WTC11 (cell line): ENCODE data around the gene FHIT.

ENCODE experiments used
- ESRRA ChIP-seq: sonication (generic); formaldehyde crosslinking; IDR thresholded peaks from 2 replicates; pipeline ENCODE4 v1.8.1; 2022; ENCODE audit warnings: mild to moderate bottlenecking, missing genetic modification reagents, borderline replicate concordance
- SMAD4 ChIP-seq: sonication (generic); formaldehyde crosslinking; IDR thresholded peaks from 2 replicates; pipeline ENCODE4 v1.8.0; 2022; ENCODE audit warnings: mild to moderate bottlenecking, missing genetic modification reagents
- ZNF232 ChIP-seq: sonication (generic); formaldehyde crosslinking; IDR thresholded peaks from 2 replicates; pipeline ENCODE4 v1.8.0; 2022; ENCODE audit warnings: mild to moderate bottlenecking, missing genetic modification reagents
- TF ChIP-seq, protein P1 (sequence below): fragments of 200-600 bp; IDR thresholded peaks from 2 replicates; pipeline ENCODE4 v1.8.0; 2022; ENCODE audit warnings: antibody characterized with exemption
- TF ChIP-seq, protein P2 (sequence below): sonication (generic); formaldehyde crosslinking; conservative IDR thresholded peaks from 2 replicates; pipeline ENCODE4 v1.8.1; 2023; ENCODE audit warnings: mild to moderate bottlenecking, low read depth, missing genetic modification reagents, moderate library complexity
- TF ChIP-seq, protein P3 (sequence below): fragments of 250-450 bp; sonication (Bioruptor Pico); IDR thresholded peaks from 2 replicates; pipeline ENCODE4 v1.9.0; 2021; ENCODE audit warnings: mild to moderate bottlenecking

DNA sequence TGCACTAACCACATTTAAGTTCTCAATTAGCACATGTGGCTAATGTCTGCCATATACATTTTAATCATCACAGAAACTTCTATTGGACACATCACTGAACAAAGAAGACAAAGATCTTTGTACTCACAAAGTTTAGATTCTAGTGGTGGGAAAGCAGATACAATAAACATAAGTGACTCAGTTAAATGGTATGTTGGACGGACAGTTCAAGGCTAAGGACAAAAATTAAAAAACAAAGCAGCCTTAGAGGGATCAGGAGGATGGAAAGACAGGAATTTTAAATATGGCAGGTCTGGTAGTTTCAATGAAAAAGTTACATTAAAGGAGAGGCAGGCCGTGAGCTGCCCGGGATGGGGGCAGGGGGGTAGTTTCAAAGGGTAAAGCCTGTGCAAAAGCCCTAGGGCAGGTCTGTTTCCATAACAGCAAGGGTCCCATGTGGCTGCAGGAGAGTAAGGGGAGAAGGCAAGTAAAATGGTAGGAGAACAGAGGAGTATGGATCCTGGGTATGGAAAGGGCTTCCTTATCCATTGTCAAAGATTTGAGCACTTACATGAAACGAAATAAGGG lies 220.7 kb downstream of the FHIT start:
- TF ChIP-seq, protein P1, sequence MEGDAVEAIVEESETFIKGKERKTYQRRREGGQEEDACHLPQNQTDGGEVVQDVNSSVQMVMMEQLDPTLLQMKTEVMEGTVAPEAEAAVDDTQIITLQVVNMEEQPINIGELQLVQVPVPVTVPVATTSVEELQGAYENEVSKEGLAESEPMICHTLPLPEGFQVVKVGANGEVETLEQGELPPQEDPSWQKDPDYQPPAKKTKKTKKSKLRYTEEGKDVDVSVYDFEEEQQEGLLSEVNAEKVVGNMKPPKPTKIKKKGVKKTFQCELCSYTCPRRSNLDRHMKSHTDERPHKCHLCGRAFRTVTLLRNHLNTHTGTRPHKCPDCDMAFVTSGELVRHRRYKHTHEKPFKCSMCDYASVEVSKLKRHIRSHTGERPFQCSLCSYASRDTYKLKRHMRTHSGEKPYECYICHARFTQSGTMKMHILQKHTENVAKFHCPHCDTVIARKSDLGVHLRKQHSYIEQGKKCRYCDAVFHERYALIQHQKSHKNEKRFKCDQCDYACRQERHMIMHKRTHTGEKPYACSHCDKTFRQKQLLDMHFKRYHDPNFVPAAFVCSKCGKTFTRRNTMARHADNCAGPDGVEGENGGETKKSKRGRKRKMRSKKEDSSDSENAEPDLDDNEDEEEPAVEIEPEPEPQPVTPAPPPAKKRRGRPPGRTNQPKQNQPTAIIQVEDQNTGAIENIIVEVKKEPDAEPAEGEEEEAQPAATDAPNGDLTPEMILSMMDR: no peak
- TF ChIP-seq, protein P2, sequence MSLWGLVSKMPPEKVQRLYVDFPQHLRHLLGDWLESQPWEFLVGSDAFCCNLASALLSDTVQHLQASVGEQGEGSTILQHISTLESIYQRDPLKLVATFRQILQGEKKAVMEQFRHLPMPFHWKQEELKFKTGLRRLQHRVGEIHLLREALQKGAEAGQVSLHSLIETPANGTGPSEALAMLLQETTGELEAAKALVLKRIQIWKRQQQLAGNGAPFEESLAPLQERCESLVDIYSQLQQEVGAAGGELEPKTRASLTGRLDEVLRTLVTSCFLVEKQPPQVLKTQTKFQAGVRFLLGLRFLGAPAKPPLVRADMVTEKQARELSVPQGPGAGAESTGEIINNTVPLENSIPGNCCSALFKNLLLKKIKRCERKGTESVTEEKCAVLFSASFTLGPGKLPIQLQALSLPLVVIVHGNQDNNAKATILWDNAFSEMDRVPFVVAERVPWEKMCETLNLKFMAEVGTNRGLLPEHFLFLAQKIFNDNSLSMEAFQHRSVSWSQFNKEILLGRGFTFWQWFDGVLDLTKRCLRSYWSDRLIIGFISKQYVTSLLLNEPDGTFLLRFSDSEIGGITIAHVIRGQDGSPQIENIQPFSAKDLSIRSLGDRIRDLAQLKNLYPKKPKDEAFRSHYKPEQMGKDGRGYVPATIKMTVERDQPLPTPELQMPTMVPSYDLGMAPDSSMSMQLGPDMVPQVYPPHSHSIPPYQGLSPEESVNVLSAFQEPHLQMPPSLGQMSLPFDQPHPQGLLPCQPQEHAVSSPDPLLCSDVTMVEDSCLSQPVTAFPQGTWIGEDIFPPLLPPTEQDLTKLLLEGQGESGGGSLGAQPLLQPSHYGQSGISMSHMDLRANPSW (CRISPR knock-in tag): no peak
- TF ChIP-seq ZNF232 (CRISPR knock-in tag) (no peak), SMAD4 (CRISPR knock-in tag) (no peak), ESRRA (no peak)
- TF ChIP-seq, protein P3, sequence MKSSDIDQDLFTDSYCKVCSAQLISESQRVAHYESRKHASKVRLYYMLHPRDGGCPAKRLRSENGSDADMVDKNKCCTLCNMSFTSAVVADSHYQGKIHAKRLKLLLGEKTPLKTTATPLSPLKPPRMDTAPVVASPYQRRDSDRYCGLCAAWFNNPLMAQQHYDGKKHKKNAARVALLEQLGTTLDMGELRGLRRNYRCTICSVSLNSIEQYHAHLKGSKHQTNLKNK (CRISPR knock-in tag): no peak
